ENCODE data around the gene CCDC141.

The CCDC141 gene

DNA sequence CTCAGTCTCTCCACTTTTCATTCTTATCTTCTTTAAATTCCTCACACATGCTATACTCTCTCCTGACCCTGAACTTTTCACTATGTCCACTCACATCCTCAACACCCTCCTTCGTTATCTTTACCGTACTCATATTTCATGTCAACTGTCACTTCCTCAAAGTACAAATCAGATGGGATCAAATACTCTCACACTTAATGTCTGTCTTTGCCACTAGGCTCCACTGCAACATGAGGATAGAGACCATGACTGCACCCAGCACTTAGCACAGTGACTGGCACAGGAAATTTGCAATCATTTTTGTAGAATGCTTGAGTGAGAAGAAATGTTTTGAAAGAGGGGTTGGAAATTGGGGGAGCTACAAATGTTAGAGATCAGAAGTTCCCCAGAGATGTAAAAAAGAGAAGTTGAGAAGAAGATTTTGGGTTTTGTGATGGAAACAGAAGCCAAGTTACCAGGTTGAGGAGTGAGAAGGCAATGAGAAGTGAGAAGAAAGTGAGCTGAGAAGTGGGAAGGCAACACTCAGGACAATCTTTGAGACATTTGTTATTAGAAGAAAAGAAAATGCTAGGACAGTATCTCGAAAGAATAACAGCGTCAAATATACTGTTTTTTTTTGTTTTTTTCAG is 87.0 kb downstream of the CCDC141 start:
- DNase-seq (ENCODE audit: low read depth) = no peak

GRCh38 chr2:178962152-178962551 is 87.8 kb downstream of the CCDC141 start:
- no peak for DNase-seq (ENCODE audit: low read depth)

DNA sequence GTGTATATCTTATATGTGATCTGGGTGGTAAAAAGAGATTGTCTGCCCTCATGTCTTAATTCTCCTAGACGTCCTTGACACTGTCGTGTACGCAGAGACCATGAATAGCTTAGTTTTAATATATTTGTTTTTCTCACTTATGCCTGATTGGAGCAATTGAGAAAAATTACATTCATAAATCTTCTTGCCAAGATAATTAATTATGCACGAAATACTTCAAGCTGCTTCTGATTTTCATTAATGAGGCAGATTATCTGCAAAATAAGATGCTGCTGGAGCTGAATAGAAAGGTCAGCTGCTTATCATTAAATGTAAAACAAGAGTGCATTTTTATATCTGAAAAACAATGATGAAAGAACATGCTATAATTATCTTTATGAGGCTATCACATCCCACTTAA is 95.9 kb downstream of the CCDC141 start:
- no peak for DNase-seq (ENCODE audit: low read depth)

DNA sequence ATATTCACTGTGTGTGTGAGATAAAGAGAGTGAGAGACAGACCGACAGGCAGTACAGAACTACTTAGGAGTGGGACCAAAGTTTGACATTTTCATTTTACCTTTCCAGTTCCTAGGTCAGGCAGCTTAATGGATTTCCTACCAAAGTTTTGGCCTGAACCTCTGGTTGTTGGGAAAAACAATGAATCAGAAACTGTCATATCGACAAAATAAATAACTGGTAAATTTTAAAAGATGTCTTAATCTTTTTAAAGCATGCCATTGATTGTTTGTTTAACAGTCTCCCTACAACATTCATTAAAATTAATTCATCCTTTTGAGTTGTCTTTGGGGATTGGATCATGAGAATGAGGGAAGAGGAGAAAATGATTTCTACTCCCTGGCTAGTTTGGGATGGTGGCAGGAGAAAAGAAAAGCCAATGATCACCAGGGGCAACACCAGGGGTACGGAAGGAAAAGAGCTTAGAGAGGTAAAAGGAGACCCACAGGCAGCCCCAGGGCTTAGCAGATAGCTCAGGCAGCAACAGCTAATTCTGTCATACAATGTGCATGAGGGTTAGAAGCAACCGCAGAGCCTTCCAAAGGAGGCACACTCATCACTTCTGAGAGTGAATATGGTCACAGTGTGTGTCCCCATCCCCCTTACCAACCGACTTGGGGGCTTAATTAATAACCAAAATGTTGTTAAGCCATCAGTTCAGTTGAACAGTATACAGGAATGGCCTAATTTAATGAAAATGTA is 98.5 kb downstream of the CCDC141 start:
- no peak for DNase-seq (ENCODE audit: low read depth)

GRCh38 chr2:178949584-178949983 is 100.4 kb downstream of the CCDC141 start:
- DNase-seq (ENCODE audit: low read depth) = no peak

DNA sequence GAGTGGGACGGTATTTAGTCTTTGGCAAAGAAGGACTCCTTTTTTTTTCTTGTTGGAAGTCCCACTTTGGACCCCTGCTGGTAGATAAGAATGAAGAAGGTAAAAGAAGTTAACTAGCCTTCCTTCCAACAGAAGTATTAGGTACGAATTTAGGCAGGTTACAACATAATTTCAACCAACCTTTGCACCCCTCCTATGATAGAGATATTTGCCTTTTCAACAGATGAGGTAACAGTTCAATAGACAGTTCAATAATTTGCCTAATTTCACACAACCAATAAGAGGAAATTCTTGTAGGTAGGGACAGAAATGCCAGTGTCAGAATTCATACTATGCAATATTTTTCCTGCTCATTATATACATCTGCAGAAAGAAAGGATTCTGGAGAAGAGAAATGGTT is 100.8 kb downstream of the CCDC141 start:
- DNase-seq (ENCODE audit: low read depth) = no peak

DNA sequence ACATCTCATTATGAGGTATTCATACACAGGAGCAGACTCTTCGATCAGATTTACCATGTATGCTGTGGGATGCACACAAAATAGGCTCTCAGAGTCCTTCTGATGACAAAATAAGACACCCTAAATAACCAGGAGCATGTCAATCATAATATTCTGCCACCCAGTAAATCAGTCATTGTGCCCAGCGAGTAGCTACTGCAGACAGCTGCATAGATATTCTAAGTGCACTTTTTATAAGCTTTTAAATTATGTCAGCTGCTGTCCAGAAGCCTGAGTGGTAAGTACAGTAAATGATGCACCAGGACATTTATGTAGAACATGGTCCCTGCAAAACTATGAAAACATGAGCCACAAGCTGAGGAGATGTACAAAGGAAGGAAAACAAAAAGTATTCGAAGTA is 102.9 kb downstream of the CCDC141 start:
- DNase-seq (ENCODE audit: low read depth) = no peak

GRCh38 chr2:178946494-178946893 is 103.4 kb downstream of the CCDC141 start:
- no peak for DNase-seq (ENCODE audit: low read depth)

- no peak for DNase-seq (ENCODE audit: low read depth)
These were observed 106.2 kb downstream of the CCDC141 start for GRCh38 chr2:178943745-178944144.

DNA sequence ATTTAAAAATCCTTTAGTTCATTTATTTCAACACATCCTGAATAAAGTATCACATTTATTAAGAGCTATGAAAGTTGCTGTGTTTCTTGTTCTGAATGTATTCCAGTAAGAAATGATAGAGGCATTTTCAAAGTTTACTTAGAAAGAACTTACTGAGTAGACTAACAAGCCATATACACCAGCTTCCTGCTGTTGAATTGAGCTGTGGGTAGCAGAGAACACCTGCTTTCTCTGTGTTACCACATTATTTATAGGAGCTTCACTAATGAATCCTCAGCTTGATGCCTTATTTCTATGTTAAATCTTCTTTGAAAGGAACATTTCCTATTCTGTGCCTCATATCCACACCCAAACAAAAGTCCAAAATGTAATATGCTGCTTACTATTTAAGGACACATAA is 115.4 kb downstream of the CCDC141 start:
- DNase-seq (ENCODE audit: low read depth) = no peak

DNA sequence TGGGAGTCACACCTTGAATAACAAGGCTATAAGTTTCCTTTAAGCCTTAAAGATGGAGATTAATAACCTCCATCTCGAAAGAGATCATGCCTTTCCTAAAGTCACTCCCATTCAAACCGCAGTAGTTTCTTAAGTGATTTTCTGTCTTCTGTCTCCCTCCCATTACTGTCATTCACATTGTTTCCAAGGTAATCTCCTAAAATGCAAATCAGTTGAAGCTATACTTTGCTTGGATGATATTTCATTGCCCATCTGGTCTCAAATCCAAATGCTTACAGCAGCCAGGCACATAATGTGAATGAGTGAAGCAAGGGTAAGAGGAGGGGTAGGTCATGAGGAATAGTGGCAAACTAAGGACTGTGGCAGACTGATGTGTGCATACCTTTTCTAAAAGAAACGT is 116.4 kb downstream of the CCDC141 start:
- DNase-seq (ENCODE audit: low read depth) = no peak

GRCh38 chr2:178928077-178928476 is 121.9 kb downstream of the CCDC141 start:
- DNase-seq (ENCODE audit: low read depth) = no peak

GRCh38 chr2:178927173-178927572 is 122.8 kb downstream of the CCDC141 start:
- no peak for DNase-seq (ENCODE audit: low read depth)

GRCh38 chr2:178924817-178925216 is 125.1 kb downstream of the CCDC141 start:
- no peak for DNase-seq (ENCODE audit: low read depth)

GRCh38 chr2:178923546-178923945 is 126.4 kb downstream of the CCDC141 start:
- no peak for DNase-seq (ENCODE audit: low read depth)

GRCh38 chr2:178920916-178921513 is 128.9 kb downstream of the CCDC141 start:
- no peak for DNase-seq (ENCODE audit: low read depth)

DNA sequence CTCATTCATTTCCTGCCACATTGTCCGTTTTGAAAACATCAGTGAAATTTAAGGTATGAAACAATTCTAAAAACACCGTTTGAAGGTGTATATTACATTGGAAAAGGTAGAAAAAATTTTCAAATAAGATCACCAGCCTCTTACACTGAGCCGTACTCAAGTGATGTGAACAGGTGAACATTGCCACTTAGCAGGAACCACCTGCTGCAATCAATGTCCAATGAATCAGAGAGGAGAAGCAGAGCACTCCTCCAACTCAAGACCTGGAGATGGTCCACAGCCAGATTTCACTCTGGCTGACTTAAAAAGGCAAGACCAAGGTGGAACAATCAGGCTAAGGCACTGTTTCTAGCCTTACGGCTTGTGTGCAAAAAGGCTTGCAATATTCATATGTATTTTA is 132.4 kb downstream of the CCDC141 start:
- no peak for DNase-seq (ENCODE audit: low read depth)

DNA sequence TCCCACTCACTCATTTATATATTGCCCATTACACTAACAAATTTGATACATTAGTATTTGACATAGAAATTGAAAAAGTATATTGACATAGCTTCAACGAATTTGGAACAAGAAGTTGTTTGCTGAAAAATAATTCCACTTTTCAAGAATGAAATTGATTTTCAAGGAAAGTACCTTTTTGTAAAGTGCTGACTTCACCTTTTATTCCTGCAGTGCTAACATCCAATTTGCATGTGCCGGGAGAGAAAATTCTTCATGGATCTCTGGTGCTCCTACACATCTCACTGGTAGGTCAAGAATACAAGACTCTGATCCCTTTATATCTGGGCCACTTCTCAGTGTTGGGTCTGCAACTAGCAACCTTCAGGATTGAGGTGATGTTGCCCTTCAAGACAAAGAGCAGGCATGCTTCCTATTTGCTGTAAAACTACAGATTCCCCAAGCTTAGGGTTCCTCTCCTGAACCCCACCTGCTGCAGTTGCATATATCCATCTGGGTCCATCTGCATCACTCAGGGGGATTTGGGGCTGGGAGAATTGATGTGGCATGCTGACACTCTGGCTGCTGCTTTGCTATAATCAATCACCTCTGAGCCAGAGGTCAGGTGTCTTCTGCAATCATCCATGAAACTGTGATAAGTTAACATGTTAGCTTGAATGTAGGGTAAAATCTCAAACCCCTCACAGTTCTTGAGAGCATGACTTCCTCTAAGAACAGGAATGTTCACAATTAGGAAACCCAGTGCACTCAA is 134.3 kb downstream of the CCDC141 start:
- DNase-seq (ENCODE audit: low read depth) = no peak

DNA sequence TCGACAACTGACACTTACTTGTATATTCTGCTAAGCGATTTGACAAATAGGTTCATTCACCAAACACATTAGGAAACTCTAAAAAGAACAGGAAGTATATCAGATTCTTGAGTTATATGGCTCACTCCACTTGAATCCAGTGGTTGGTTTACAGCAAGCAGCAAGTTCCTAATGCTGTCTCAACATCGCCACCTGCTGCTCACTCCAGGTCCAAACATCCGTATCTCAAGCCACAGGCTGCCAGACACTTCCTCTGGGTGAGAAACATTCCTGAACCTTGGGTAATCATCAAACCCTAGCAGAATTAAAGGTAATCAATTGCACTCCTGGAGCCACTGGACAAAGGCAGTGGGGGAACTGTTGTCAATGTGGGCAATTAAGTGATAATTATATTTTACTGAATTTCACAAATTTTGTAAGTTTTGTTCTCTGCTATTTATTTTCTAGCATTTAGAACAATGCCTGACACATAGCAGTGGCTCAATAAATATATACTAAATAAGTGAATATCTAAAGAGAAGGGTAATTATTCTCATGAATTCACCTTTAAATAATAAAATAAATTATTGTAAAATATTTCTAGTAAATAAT is 135.6 kb downstream of the CCDC141 start:
- peak; percentile 77 for DNase-seq (ENCODE audit: low read depth)

DNA sequence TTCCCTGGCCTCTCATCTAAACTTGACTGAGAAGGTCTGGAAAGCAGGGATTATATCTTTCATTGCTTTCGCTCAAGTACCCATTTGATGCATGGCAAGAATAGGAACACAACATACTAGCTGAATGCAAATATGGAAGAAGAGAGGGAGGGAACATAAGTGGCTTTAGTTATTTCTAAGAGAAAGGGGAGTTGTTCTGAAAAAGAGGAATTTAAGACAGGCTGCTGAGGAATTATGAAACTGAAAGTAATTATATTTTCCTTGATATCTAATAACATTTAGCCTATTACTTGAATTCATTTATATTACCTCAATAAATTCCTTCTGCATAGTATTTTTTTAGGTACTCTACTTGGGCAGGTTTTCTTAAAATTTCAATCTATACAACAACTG is 136.9 kb downstream of the CCDC141 start:
- DNase-seq (ENCODE audit: low read depth) = no peak

DNA sequence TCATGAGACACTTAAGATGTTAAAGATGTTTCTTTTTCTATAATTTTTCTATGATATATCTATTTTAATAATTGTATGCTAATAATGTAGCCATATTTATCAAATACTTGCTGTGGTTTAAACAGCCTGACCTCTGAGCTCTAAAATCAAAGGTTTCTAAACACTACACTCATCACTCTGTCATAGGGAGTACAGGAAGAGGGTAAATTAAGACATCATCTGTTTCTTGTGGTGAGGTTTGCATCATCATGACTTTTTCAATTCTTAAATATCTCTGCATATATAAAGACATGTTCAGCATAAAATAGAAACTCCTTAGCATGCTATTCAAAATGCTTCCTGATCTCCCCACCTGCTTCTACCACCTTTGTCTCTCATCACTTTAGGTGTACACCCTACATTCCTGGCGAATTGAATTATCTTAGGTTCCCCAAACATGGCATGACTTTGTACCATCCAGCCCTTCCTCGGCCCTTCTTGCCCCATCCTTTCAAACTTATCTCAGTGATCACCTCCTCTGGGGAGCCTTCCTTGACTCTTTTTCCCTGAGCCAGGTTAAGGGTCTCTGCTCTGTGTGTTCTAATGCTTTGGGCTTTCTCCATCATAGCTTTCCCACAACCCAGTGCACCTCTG is 137.4 kb downstream of the CCDC141 start:
- DNase-seq (ENCODE audit: low read depth) = no peak

DNA sequence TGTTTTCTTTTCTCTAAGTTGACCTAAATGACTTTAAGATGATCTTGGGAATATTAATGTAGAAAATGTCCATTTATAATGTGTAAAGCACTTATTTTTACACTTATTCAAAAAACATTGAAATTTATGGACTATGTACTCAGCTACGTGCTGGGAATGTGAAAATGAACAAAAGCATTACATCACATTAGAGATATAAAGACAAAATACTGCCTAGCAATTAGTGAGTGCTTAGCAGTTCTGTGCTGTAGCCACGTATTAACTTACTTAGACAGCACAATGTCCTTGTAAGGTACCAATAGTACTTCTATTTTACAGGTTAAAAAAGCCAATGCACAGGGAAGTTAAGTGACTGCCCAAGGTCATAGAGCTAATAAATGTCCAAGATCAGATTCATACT is 138.9 kb downstream of the CCDC141 start:
- no peak for DNase-seq (ENCODE audit: low read depth)

Data from fibroblast of the conjunctiva (primary cell).